NCI-H345 treated with DMSO at 0.1 percent for 48 hours (cell line): ENCODE data around the gene NUFIP1.
"Not testable (repeated sequence)": the region's sequence is repeated elsewhere in the genome, so short reads cannot be mapped to it uniquely, and the experiment has no call there.

ENCODE experiments used
- DNase-seq: peaks from one replicate; lab custom pipeline; 2025; ENCODE audit not compliant: unreplicated experiment; lab: John Stamatoyannopoulos, UW

The NUFIP1 gene

GRCh38 chr13:44920013-44920412, 69.3 kb downstream of the NUFIP1 start:
- no peak for DNase-seq

DNA sequence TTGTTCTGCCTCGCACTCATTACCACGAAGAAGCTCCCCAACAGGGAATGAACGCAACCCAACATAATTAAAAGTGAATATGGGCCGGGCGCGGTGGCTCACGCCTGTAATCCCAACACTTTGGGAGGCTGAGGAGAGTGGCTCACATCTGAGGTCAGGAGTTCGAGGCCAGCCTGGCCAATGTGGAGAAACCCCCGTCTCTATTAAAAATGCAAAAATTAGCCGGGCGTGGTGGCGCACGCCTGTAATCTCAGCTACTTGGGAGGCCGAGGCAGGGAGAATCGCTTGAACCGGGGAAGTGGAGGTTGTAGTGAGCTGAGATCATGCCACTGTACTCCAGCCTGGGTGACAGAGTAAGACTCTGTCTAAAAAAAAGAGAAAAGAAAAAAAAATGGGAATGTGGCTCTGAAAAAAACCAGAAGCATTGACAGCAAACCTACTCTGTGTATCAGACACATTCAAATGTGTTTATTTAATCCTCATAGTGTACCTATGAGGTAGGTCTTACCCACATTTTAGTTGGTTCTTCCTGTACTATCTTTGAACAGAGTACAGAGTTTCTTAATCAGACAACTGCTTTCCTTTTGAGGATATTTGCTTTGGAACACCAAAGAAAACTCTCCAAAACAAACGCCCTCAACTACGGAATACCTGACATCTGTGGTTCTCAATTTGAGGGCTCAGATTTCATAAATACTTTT, 70.0 kb downstream of the NUFIP1 start:
- DNase-seq: no peak

GRCh38 chr13:44918326-44919103, 70.8 kb downstream of the NUFIP1 start:
- peak; percentile 90 for DNase-seq

GRCh38 chr13:44917589-44918325, 71.5 kb downstream of the NUFIP1 start:
- DNase-seq: peak; percentile 90

DNA sequence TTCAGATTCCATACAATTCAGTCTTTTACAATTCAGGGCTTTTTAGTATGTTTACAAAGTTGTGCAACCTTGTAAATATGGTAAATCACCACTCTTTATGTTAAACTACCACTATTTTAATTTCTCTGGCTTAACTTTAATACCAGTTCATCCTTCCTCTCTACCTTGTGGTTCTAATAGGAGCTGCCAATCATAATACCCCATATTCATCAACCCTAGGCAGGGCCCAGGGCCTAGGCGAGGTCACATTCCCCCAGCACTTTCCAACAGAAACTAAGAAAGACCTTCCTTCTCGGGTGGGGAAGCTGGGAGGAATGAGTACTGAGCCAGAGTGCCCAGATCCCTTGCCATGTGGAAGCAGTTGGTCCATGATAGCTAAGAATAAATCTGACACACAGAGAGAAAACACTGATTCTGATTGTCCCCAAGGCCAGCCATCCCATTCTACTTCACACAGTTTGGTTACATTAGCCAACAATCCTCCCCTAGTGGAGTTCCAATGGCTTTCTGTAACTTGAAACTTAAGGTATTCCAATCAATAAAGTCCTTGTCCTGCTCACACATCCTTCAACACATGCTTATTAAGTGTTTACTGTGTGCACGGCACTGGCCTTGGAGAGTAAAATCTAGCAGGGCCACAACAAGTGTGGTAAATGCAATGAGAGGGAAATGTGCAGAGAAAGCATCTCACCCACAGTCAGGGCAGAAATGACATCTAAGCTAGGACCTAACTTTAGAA, 76.8 kb downstream of the NUFIP1 start:
- DNase-seq: no peak

- no peak for DNase-seq
Measured at GRCh38 chr13:44908712-44909111, 80.6 kb downstream of the NUFIP1 start.

DNA sequence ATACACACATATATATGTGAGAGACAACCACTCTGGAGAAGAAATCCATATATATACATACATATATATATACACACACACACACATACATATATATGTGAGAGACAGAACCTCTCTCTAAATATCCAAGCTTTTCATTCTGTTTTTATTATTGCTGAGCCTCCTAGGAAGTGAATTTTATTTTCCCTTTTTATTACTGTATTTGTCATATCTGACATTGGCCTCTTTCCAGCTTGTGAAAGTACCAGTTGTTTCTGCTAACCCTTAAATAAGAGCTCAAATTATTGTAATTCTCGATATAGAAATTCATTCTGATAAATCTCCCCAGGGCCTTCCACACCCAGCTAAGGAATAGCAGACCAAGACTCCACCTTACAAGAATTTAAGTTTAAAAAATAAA, 81.0 kb downstream of the NUFIP1 start:
- DNase-seq: no peak

- no peak for DNase-seq
Measured at GRCh38 chr13:44906713-44907112, 82.6 kb downstream of the NUFIP1 start.

DNA sequence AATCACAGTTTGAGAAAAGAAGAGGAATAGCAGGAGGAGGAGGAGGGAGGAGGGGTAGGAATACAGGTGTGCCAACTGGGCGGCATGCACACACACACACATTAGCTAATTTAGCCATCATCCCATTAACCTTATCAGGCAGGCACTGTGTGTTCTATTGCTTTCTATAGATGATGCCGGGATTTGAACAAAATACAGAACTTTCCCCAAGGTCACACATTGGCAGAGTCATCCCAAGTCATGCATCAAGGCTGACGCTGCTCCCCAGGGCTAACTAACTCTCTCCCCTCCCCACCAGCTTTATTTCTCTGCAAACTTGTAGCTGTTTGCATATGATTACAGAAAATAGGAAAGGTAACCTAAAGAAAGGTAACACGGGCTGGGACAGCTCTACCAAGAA, 83.0 kb downstream of the NUFIP1 start:
- DNase-seq: no peak

- DNase-seq: no peak
Measured at GRCh38 chr13:44905556-44905955, 83.7 kb downstream of the NUFIP1 start.

DNA sequence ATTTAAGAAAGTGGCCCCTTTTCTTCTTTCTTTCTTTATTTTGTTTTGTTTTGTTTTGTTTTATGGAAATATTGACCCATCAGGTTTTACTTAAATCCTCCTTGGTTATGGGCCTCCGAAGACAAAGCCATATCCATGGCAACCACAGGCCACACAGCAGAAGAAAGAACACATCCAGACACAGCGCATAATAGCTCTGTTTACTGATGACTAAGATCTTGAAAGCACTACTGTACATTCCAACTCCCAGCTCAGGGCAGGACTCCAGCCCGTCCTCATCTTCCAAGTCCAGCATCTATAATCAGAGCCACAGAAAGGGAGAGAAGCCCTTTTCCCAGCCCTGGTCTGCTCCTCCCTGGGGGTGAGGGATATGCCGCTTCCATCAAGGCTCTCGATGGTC, 84.3 kb downstream of the NUFIP1 start:
- DNase-seq: no peak

GRCh38 chr13:44903574-44903985, 85.7 kb downstream of the NUFIP1 start:
- DNase-seq: no peak

GRCh38 chr13:44902738-44903137, 86.5 kb downstream of the NUFIP1 start:
- DNase-seq: no peak

GRCh38 chr13:44899967-44900366, 89.3 kb downstream of the NUFIP1 start:
- DNase-seq: peak; percentile 82

GRCh38 chr13:44898308-44898707, 91.0 kb downstream of the NUFIP1 start:
- not testable (repeated sequence) for DNase-seq

DNA sequence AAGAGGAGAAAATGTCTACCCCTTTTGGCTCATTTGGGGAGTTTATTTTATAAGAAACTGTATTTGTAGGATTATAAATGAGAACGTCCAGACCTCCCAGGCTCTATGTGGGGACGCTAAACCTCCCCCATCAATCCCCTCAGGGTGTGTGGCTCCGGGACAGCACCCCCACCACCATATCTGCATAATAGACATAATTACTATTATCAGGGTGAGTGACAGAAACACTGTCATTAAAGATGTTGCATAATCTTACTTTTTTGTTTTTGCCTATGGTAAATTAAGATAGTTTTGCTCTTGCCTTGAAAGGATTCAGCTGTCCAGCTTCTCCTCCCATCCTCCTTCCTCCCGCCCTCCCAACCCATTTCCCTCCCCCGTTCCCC, 93.3 kb downstream of the NUFIP1 start:
- no peak for DNase-seq

GRCh38 chr13:44895264-44895952, 93.9 kb downstream of the NUFIP1 start:
- no peak for DNase-seq

DNA sequence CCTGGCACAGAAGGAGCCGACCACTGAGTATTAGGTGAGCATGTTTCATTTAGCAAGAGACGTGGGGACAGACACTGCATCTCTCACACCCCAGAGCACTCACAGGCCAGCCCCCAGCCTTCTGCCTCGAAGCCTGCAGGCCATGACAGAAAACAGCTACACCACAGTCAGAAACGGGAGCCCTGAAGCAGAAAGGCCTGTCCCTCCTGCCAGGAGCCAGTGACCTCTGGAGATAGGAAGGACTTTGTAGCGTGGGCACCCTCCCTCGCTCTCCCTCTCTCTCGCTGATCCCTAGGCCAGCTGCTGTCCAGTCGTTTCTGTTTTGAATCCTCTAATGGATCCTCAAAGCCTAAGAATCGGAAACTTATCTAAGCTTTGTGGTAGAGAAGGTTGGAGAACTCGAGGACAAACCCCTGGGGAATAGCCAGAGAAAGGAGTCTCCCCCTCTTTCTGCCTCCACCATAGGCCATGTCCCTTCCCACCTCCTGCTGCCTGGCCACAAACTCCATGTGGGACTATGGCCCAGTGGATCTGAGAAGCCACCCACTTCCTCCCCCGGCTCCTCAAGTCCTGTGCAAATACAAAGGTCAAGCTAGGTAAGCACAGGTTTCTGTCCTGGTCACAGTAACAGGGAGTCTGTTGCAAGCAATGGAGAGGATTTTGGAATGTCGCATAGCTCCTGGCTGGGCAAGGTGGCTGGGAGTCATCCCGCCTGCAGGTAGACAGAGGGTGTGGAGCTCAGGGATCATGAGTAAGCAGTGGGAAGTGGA, 95.1 kb downstream of the NUFIP1 start:
- DNase-seq: no peak
